Measurements from ENCODE around the gene KRTAP12-1. TPM values are rescaled to one million over a fixed set of nuclear protein-coding genes. Genes with fewer than 3 reads are reported as not detected.

The KRTAP12-1 gene
- total RNA-seq, 2 experiments from 2014 or later: not detected

DNA sequence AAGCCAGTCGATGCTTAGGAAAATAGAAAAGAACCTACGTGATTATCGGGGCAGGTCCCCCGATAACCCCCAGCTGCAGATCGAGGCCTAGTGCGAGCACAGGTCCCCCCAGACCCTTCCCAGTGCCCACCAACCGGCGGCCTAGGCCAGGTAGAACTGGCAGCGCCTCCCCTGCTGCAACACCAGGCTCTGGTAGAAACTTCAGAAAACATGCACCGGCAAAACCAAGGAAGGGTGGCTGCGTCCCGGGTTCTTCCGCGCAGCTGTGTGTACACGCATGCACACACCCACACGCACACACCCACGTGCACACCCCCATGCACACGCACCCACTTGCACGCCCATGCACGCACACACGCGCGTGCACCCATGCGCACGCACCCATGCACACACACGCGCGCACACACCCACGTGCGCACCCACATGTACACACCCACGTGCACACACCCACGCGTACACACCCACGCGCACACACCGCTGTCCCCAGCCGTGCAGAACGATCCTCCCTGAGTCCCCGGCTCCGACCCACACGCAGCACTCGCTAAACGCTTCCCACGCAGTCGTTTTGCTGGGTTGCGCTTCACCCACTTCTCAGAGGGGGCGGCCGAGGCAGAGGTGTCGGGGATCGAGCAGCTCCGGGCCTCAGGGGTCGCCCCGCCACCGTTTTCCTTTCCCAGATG, 24.2 kb upstream of the KRTAP12-1 start:
- no TSS peak for BruUV-seq (replicated peaks)
- Histone ChIP-seq H4K20me1 (ENCODE audit: insufficient read depth, low read length) (no peaks in the 10 kb centered on the region), H2AFZ (ENCODE audit: low read length) (no peak overlapping the region), H3K4me3 (ENCODE audit: low read depth, low read length, poor library complexity, severe bottlenecking) (no peak overlapping the region), H3K79me2 (ENCODE audit: insufficient read depth, low read depth, low read length) (no peaks in the 10 kb centered on the region), H3K4me2 (ENCODE audit: low read length) (no peak overlapping the region), H3K9me2 (ENCODE audit: insufficient read depth, low read length) (no peaks in the 10 kb centered on the region), H3K4me1 (ENCODE audit: insufficient read depth, low read length, poor library complexity, severe bottlenecking) (no peaks in the 10 kb centered on the region), H3K9me3 (ENCODE audit: low read length) (no peaks in the 10 kb centered on the region), H3K36me3 (ENCODE audit: insufficient read depth, low read length) (no peaks in the 10 kb centered on the region), H3K27ac (ENCODE audit: low read depth, low read length, poor library complexity, severe bottlenecking) (no peak overlapping the region)
- POLR2A ChIA-PET: no interaction called here
- intact Hi-C loops (cut with micrococcal nuclease; ENCODE audit: unreplicated experiment): no loop called here
- no peak for TF ChIP-seq EZH2phosphoT487 (IDR thresholded peaks at IDR 0.05; ENCODE audit: borderline replicate concordance, low read depth, low read length)
- TF ChIP-seq, protein P1, sequence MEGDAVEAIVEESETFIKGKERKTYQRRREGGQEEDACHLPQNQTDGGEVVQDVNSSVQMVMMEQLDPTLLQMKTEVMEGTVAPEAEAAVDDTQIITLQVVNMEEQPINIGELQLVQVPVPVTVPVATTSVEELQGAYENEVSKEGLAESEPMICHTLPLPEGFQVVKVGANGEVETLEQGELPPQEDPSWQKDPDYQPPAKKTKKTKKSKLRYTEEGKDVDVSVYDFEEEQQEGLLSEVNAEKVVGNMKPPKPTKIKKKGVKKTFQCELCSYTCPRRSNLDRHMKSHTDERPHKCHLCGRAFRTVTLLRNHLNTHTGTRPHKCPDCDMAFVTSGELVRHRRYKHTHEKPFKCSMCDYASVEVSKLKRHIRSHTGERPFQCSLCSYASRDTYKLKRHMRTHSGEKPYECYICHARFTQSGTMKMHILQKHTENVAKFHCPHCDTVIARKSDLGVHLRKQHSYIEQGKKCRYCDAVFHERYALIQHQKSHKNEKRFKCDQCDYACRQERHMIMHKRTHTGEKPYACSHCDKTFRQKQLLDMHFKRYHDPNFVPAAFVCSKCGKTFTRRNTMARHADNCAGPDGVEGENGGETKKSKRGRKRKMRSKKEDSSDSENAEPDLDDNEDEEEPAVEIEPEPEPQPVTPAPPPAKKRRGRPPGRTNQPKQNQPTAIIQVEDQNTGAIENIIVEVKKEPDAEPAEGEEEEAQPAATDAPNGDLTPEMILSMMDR (conservative IDR thresholded peaks at IDR 0.05; ENCODE audit: low read length): no peak
- CTCF ChIA-PET (ENCODE audit: unreplicated experiment): no interaction called here
- DNase-seq (ENCODE audit: low spot score): no peak

DNA sequence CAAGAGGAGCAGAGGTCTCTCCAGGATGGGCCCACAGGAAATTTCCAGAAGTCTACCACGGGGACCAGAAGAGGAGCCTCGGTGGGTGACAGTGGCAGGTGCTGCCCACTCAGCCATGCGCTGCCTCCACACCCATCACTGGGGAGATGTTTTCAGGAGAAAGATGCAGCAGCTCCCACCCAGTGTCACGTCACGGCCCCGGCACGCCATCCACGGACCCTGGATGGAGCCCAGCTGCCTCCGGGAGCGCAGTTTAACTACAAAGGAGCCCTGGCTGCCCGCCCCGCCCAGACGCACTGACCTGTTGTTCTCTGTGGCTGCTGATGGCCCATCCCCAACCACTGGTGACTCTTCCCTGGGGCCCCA, 22.7 kb upstream of the KRTAP12-1 start:
- TF ChIP-seq EZH2phosphoT487 (IDR thresholded peaks at IDR 0.05; ENCODE audit: borderline replicate concordance, low read depth, low read length): no peak
- TF ChIP-seq, protein P1 (conservative IDR thresholded peaks at IDR 0.05; ENCODE audit: low read length): no peak
- no peaks in the 10 kb centered on the region for H3K4me1 ChIP-seq (ENCODE audit: insufficient read depth, low read length, poor library complexity, severe bottlenecking)
- no peaks in the 10 kb centered on the region for H3K9me2 ChIP-seq (ENCODE audit: insufficient read depth, low read length)
- H3K27ac ChIP-seq (ENCODE audit: low read depth, low read length, poor library complexity, severe bottlenecking): no peak overlapping the region
- no peaks in the 10 kb centered on the region for H3K79me2 ChIP-seq (ENCODE audit: insufficient read depth, low read depth, low read length)
- no peaks in the 10 kb centered on the region for H3K36me3 ChIP-seq (ENCODE audit: insufficient read depth, low read length)
- no peak overlapping the region for H3K4me3 ChIP-seq (ENCODE audit: low read depth, low read length, poor library complexity, severe bottlenecking)
- ChIA-PET CTCF (ENCODE audit: unreplicated experiment) (no interaction called here), POLR2A (no interaction called here)
- H4K20me1 ChIP-seq (ENCODE audit: insufficient read depth, low read length): no peaks in the 10 kb centered on the region
- DNase-seq (ENCODE audit: low spot score): no peak
- H2AFZ ChIP-seq (ENCODE audit: low read length): no peak overlapping the region
- no TSS peak for BruUV-seq (replicated peaks)
- intact Hi-C loops (cut with micrococcal nuclease; ENCODE audit: unreplicated experiment): no loop called here
- no peak overlapping the region for H3K4me2 ChIP-seq (ENCODE audit: low read length)
- H3K9me3 ChIP-seq (ENCODE audit: low read length): no peaks in the 10 kb centered on the region

DNA sequence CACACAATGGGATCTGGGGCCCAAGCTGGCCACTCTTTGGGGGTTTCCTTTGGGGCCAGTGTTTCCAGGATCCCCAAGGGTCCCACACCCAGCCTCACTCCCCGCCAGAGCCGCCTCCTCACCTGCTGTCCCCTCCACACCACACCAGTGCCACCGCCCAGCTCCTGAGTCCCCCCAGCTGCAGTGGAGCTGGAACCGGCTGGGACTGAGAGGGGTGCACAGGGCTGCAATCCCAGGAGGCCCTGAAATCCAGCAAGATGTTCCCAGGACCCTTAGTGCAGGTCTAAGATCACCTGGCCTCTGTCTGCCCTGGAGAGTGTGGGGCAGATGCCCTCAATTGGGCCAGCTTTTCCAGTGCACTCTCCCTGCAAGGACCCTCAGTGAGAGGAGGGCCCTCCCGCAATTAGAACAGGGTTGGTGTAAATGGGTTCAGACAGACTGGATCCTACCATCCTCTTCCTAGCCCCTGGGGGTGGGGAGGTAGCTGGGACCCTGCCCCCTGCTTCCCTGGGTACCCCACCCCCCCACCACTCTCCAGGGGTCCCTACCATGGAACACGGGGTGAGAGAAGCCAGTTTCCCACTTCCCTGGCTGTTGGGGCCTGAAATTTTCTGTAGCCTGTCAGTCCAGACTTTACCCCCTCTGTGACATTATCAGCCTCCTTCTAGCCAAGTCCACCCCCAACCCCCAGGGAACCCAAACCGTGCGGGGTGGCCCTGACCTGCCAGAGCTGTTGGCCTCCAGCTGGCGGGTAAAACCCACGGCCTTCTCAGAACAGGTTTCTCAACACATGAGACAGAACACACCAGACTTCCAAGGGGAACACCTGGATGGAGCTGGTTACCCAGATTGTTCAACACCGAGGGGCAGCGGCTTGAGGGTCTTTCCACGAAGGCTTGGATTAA, 22.0 kb upstream of the KRTAP12-1 start:
- POLR2A ChIA-PET: no interaction called here
- TF ChIP-seq, protein P1 (conservative IDR thresholded peaks at IDR 0.05; ENCODE audit: low read length): no peak
- no peak for TF ChIP-seq EZH2phosphoT487 (IDR thresholded peaks at IDR 0.05; ENCODE audit: borderline replicate concordance, low read depth, low read length)
- Histone ChIP-seq H2AFZ (ENCODE audit: low read length) (no peak overlapping the region), H3K27ac (ENCODE audit: low read depth, low read length, poor library complexity, severe bottlenecking) (no peak overlapping the region), H3K4me1 (ENCODE audit: insufficient read depth, low read length, poor library complexity, severe bottlenecking) (no peaks in the 10 kb centered on the region), H3K4me3 (ENCODE audit: low read depth, low read length, poor library complexity, severe bottlenecking) (no peak overlapping the region), H3K36me3 (ENCODE audit: insufficient read depth, low read length) (no peaks in the 10 kb centered on the region), H3K9me3 (ENCODE audit: low read length) (no peaks in the 10 kb centered on the region), H3K79me2 (ENCODE audit: insufficient read depth, low read depth, low read length) (no peaks in the 10 kb centered on the region), H4K20me1 (ENCODE audit: insufficient read depth, low read length) (no peaks in the 10 kb centered on the region), H3K4me2 (ENCODE audit: low read length) (no peak overlapping the region), H3K9me2 (ENCODE audit: insufficient read depth, low read length) (no peaks in the 10 kb centered on the region)
- intact Hi-C loops (cut with micrococcal nuclease; ENCODE audit: unreplicated experiment): no loop called here
- CTCF ChIA-PET (ENCODE audit: unreplicated experiment): no interaction called here
- BruUV-seq (replicated peaks): no TSS peak
- DNase-seq (ENCODE audit: low spot score): no peak

Measured in OCI-LY7 (cell line).